Upper lobe of left lung (tissue), 6 donors: Measurements from ENCODE around the gene URGCP. TPM values are rescaled to one million over a fixed set of nuclear protein-coding genes. Genes with fewer than 3 reads are reported as not detected.

Source experiments
- ATAC-seq, 2 donors: fragments of 200-7000 bp; cut with Tn5 transposase; one replicate each; pipeline ENCODE4 v1.9.1; 2022; ENCODE audit warnings: mild to moderate bottlenecking in 2 of 2, moderate library complexity in 2 of 2; ENCODE audit not compliant: low FRiP score in 2 of 2
- DNase-seq, 2 donors: peaks; one replicate each; pipeline ENCODE4 v3.0.0-alpha.2; 2019 to 2020
- H3K27ac ChIP-seq, 4 donors: fragments of 200-600 bp; sonication (generic); one replicate each; pipeline ENCODE4 v1.5.1; 2016 to 2019
- H3K27me3 ChIP-seq, 4 donors: fragments of 200-600 bp; sonication (generic); one replicate each; pipeline ENCODE4 v1.5.1; 2017 to 2019
- H3K36me3 ChIP-seq, 4 donors: fragments of 200-600 bp; sonication (generic); one replicate each; pipeline ENCODE4 v1.5.1; 2016 to 2019
- H3K4me1 ChIP-seq, 4 donors: fragments of 200-600 bp; sonication (generic); one replicate each; pipeline ENCODE4 v1.5.1; 2018 to 2019
- H3K4me3 ChIP-seq, 4 donors: fragments of 200-600 bp; sonication (generic); one replicate each; pipeline ENCODE4 v1.5.1; 2017 to 2019; ENCODE audit warnings: mild to moderate bottlenecking in 2 of 4, moderate library complexity in 1 of 4
- H3K9me3 ChIP-seq, 4 donors: fragments of 200-600 bp; sonication (generic); one replicate each; pipeline ENCODE4 v1.5.1; 2018 to 2019
- EP300 ChIP-seq, 4 donors: sonication (generic); formaldehyde crosslinking; IDR thresholded peaks; one replicate each; pipeline ENCODE4 v1.5.1; 2017; ENCODE audit warnings: antibody characterized with exemption in 4 of 4, control low read depth in 2 of 4
- POLR2A ChIP-seq, 4 donors: fragments of 450-650 bp; IDR thresholded peaks; one replicate each; pipeline ENCODE4 v1.5.1; 2016 to 2017; ENCODE audit warnings: antibody characterized with exemption in 4 of 4, mild to moderate bottlenecking in 2 of 4
- POLR2AphosphoS5 ChIP-seq, 2 donors: sonication (generic); formaldehyde crosslinking; IDR thresholded peaks; one replicate each; pipeline ENCODE4 v1.5.1; 2017; ENCODE audit warnings: antibody characterized with exemption in 2 of 2
- WGBS, 2 donors: methylation state at CpG; one replicate each; pipeline ENCODE4 v1.1.5; 2017 to 2018; 5-methylcytosine and 5-hydroxymethylcytosine counted together
- total RNA-seq, 6 donors: library from RNA; depleted of rRNA in 4 of 6; stranded (reverse); fragments of >200 nt in 4 of 6; gene quantifications; one replicate each; pipeline versions ENCODE4 v1.1.0 to v1.2.1, GENCODE V29; 2016 to 2021
- TF ChIP-seq, protein P1 (sequence below), 6 experiments: fragments of 450-650 bp in 4 of 6; fragments of 200-600 bp in 2 of 6; sonication (generic) in 2 of 6; IDR thresholded peaks; one replicate each; pipeline ENCODE4 v1.5.1; 2016 to 2019; ENCODE audit warnings: antibody characterized with exemption in 6 of 6
- donor health status: DM: no; HTN: no; CAD: no; lungs with moderate emphysema.
- donor health status: DM: no; HTN: yes; CAD: no; lungs with severe emphysema.

Gene URGCP, protein sequence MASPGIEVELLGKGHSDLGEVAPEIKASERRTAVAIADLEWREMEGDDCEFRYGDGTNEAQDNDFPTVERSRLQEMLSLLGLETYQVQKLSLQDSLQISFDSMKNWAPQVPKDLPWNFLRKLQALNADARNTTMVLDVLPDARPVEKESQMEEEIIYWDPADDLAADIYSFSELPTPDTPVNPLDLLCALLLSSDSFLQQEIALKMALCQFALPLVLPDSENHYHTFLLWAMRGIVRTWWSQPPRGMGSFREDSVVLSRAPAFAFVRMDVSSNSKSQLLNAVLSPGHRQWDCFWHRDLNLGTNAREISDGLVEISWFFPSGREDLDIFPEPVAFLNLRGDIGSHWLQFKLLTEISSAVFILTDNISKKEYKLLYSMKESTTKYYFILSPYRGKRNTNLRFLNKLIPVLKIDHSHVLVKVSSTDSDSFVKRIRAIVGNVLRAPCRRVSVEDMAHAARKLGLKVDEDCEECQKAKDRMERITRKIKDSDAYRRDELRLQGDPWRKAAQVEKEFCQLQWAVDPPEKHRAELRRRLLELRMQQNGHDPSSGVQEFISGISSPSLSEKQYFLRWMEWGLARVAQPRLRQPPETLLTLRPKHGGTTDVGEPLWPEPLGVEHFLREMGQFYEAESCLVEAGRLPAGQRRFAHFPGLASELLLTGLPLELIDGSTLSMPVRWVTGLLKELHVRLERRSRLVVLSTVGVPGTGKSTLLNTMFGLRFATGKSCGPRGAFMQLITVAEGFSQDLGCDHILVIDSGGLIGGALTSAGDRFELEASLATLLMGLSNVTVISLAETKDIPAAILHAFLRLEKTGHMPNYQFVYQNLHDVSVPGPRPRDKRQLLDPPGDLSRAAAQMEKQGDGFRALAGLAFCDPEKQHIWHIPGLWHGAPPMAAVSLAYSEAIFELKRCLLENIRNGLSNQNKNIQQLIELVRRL
- 10 to 100 TPM; 24.1 to 31.4 (median 29.4) TPM for total RNA-seq

DNA sequence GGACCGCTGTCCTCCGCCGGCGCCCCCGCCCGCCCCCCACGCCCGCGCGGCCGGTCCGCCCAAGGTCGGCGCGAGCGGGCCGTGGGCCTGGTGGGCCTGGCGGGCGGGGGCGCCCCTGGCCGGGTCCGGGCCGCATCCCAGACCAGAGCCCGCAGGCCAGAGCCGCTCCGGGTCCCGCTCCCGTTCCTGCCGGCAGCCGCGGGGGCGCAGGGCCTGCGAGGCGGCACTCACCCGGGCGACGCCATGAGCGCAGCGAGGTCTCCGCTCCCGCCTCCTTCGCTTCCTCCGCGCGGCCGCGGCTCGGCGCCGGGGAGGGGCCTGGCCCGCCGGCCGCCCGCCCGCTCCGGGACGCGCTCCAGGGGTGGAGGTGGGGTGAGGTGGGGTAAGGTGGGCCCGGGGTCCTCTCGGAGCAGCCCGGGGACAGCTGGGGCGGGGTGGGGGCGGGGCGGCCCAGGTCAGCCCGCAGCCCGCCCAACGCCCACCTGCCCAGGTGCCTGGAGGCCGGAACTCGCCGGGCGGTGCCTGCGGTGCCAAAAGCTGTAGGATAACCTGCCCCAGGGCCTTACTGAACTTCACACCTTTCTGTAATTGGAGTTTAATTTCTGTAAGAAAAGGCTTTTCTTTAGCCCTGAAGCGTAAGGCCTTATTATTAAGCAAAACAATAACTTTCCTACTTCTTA, at the start of gene URGCP:
URGCP (minus strand) TSS at position 266 of the 680 bp plus-strand sequence; CDS start at position 245, 21 bp downstream.
- H3K27ac ChIP-seq = peak within 1 kb of the TSS; percentile 82 to 95 (median 86)
- DNase-seq = peak; percentile 40 to 94
- H3K27me3 ChIP-seq = no peaks in the 10 kb centered on the region
- ATAC-seq = peak; percentile 61 to 91
- WGBS, 2 donors = 0 to 1% methylated on average over 1 to 9 of the region's 73 CpGs
- H3K4me3 ChIP-seq = peak within 1 kb of the TSS; percentile 60 to 88 (median 83)
- no peaks in the 10 kb centered on the region for H3K9me3 ChIP-seq
- peaks cover 20 to 29% (median 23%) of the 10 kb centered on the region in 4 donors for H3K4me1 ChIP-seq
- TF ChIP-seq EP300 (IDR thresholded peaks at IDR 0.05) (no peak), POLR2AphosphoS5 (IDR thresholded peaks at IDR 0.05) (no peak), POLR2A (IDR thresholded peaks at IDR 0.05) (peak in 1 of 4 donors; percentile 37)
- no peaks in the 10 kb centered on the region for H3K36me3 ChIP-seq

DNA sequence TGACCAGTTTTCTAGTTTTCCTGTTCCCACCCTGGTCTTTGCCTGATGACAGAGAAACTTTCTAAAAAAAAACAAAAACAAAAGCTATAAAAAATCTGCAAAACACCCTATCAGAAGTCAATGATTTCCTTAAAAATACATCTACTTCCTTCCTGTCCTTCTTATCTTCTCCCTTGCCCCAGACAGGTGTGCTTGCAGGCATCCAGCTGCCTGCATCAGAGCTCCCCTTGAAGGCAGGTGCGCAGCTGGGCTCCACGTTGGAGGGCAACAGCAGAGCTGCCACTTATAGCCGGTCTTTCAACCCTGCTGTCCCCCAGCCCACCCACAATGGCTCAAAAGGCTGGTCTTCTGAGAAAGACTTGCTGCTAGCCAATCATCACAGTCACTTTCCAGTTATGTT, 49.6 kb upstream of the URGCP start:
- Histone ChIP-seq H3K9me3 (no peaks in the 10 kb centered on the region), H3K4me1 (no peaks in the 10 kb centered on the region), H3K27ac (no peak overlapping the region), H3K27me3 (no peaks in the 10 kb centered on the region), H3K36me3 (peaks cover 3 to 30% (median 20%) of the 10 kb centered on the region in 4 donors), H3K4me3 (no peak overlapping the region)
- ATAC-seq = no peak
- TF ChIP-seq POLR2A (IDR thresholded peaks at IDR 0.05) = no peak
- TF ChIP-seq POLR2AphosphoS5 (IDR thresholded peaks at IDR 0.05) = no peak
- no peak for TF ChIP-seq EP300 (IDR thresholded peaks at IDR 0.05)
- TF ChIP-seq, protein P1, sequence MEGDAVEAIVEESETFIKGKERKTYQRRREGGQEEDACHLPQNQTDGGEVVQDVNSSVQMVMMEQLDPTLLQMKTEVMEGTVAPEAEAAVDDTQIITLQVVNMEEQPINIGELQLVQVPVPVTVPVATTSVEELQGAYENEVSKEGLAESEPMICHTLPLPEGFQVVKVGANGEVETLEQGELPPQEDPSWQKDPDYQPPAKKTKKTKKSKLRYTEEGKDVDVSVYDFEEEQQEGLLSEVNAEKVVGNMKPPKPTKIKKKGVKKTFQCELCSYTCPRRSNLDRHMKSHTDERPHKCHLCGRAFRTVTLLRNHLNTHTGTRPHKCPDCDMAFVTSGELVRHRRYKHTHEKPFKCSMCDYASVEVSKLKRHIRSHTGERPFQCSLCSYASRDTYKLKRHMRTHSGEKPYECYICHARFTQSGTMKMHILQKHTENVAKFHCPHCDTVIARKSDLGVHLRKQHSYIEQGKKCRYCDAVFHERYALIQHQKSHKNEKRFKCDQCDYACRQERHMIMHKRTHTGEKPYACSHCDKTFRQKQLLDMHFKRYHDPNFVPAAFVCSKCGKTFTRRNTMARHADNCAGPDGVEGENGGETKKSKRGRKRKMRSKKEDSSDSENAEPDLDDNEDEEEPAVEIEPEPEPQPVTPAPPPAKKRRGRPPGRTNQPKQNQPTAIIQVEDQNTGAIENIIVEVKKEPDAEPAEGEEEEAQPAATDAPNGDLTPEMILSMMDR (IDR thresholded peaks at IDR 0.05) = no peak
- 76 to 92% methylated on average over 3 of the region's 3 CpGs for WGBS, 2 donors
- DNase-seq = no peak

DNA sequence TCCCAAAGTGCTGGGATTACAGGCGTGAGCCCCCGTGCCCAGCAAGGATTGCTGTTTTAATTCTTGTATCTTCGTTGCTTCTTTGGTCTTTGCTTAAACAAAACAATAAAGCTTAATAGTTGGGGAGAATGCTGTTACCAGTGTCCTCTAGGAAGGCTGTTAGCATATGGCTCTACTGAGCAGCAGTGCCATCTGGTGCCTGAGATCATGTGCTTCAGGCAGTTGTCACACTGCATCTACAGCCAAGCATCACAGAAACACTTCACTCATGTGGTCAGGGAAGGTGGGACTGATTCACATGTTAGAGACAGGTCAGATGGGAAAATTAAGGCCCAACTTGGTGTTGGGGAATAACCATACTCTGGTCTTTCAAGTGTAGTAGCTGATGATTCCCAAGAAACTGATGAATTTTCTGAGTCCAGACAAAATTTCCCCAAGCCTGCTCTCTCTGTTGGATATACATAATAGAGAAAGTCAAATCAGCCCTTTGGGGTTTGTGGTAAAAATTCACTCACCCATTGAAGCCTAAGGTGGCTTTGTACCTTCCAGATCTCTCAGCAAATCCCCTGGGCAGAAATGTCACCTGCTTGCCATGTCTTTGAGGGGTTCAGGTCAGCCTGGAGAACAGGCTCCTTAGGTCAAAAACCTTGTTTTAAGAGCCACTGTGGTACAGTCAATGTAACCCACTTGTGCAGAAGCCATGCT, 48.3 kb upstream of the URGCP start:
- DNase-seq (no peak), ATAC-seq (no peak)
- Histone ChIP-seq H3K9me3 (no peaks in the 10 kb centered on the region), H3K27me3 (no peaks in the 10 kb centered on the region), H3K4me3 (no peak overlapping the region), H3K4me1 (no peaks in the 10 kb centered on the region), H3K36me3 (peaks cover 3 to 40% (median 28%) of the 10 kb centered on the region in 4 donors), H3K27ac (no peak overlapping the region)
- 67 to 77% methylated on average over 3 of the region's 3 CpGs for WGBS, 2 donors
- TF ChIP-seq EP300 (IDR thresholded peaks at IDR 0.05) (no peak), POLR2A (IDR thresholded peaks at IDR 0.05) (no peak), POLR2AphosphoS5 (IDR thresholded peaks at IDR 0.05) (no peak)
- TF ChIP-seq, protein P1 (IDR thresholded peaks at IDR 0.05) = peak in 3 of 6 experiments; percentile 7 to 35 (median 26)

DNA sequence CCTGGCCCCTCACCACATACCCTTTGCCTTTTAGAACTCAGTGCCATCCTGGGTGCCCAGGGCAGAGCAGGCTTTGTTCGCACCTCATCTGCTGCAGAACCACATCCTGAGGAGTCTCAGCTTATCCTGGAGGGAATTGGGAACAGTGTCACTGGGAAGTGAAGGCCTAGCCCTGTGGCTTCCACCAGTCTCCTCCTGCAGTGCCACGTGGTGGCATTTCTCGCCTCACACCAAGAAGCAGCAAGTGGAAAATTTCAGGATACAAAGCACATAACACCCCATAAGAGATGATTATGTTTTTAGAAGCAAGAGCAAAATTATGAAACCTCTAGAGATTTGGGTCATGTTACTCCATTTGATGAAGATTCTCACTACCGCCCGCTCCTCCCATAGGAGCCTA, 46.7 kb upstream of the URGCP start:
- Histone ChIP-seq H3K27ac (no peak overlapping the region), H3K9me3 (no peaks in the 10 kb centered on the region), H3K27me3 (no peaks in the 10 kb centered on the region), H3K4me3 (no peak overlapping the region), H3K4me1 (no peaks in the 10 kb centered on the region), H3K36me3 (peaks cover 3 to 55% (median 36%) of the 10 kb centered on the region in 4 donors)
- no peak for ATAC-seq
- DNase-seq = no peak
- TF ChIP-seq POLR2A (IDR thresholded peaks at IDR 0.05) = no peak
- TF ChIP-seq POLR2AphosphoS5 (IDR thresholded peaks at IDR 0.05) = no peak
- TF ChIP-seq, protein P1 (IDR thresholded peaks at IDR 0.05) = no peak
- no peak for TF ChIP-seq EP300 (IDR thresholded peaks at IDR 0.05)
- 97 to 100% methylated on average over 5 of the region's 5 CpGs for WGBS, 2 donors
